Panc1 (cell line): ENCODE data around the gene FNDC8. TPM values are rescaled to one million over a fixed set of nuclear protein-coding genes. Genes with fewer than 3 reads are reported as not detected.
"Not testable (repeated sequence)": the region's sequence is repeated elsewhere in the genome, so short reads cannot be mapped to it uniquely, and the experiment has no call there.

ENCODE experiments used
- ATAC-seq: fragments of 200-7000 bp; cut with Tn5 transposase; 2 replicates; pipeline ENCODE4 v1.9.1; 2020; ENCODE audit warnings: mild to moderate bottlenecking, moderate library complexity
- BruUV-seq: library from RNA; stranded (reverse); fragments of 400-500 nt; replicated peaks from 2 replicates; lab custom pipeline; 2021; lab: Mats Ljungman, UMichigan
- CTCF ChIA-PET: fragments of 300-600 bp; sonication (Branson Sonifier 250); formaldehyde crosslinking; loops from one replicate; lab custom pipeline; 2022; ENCODE audit warnings: antibody characterized with exemption; lab: Charles Lee
- POLR2A ChIA-PET: fragments of 300-600 bp; sonication (Branson Sonifier 250); formaldehyde crosslinking; loops from one replicate; lab custom pipeline; 2022; ENCODE audit warnings: antibody characterized with exemption; lab: Charles Lee
- DNase-seq: peaks from one replicate; pipeline ENCODE4 v3.0.0-alpha.2; 2010; ENCODE audit warnings: low read depth, low spot score
- H3K27ac ChIP-seq: 2 replicates; pipeline ENCODE4 v1.5.1; 2011; ENCODE audit warnings: mild to moderate bottlenecking, low read length, inconsistent platforms
- H3K27me3 ChIP-seq: fragments of 200-500 bp; sonication (Bioruptor generic); 2 replicates; pipeline ENCODE4 v1.6.0; 2014; ENCODE audit warnings: low read length, inconsistent platforms; ENCODE audit not compliant: control insufficient read depth, insufficient read depth
- H3K36me3 ChIP-seq: fragments of 200-500 bp; sonication (Bioruptor generic); 2 replicates; pipeline ENCODE4 v1.5.1; 2014; ENCODE audit warnings: inconsistent platforms, mild to moderate bottlenecking, low read length, moderate library complexity; ENCODE audit not compliant: control insufficient read depth, insufficient read depth
- H3K4me1 ChIP-seq: 2 replicates; pipeline ENCODE4 v1.5.1; 2011; ENCODE audit warnings: inconsistent platforms, mild to moderate bottlenecking, low read length, moderate library complexity; ENCODE audit not compliant: control insufficient read depth, insufficient read depth
- H3K4me3 ChIP-seq, 2 experiments: 2 replicates each; pipeline ENCODE4 v1.5.1; 2011 to 2012; ENCODE audit warnings: low read depth in 2 of 2, low read length in 2 of 2, mild to moderate bottlenecking in 2 of 2, inconsistent platforms in 1 of 2, moderate library complexity in 1 of 2
- H3K9me3 ChIP-seq: fragments of 200-500 bp; sonication (Bioruptor generic); 2 replicates; pipeline ENCODE4 v1.5.1; 2014; ENCODE audit warnings: low read depth, mild to moderate bottlenecking, inconsistent platforms, low read length, moderate library complexity; ENCODE audit not compliant: control insufficient read depth, insufficient read depth
- POLR2AphosphoS5 ChIP-seq: IDR thresholded peaks from 2 replicates; pipeline ENCODE4 v1.6.1; 2012; ENCODE audit warnings: mild to moderate bottlenecking, low read depth, low read length, moderate library complexity
- SIN3A ChIP-seq: IDR thresholded peaks from 2 replicates; pipeline ENCODE4 v1.6.1; 2012; ENCODE audit warnings: low read depth, mild to moderate bottlenecking, low read length, moderate library complexity, borderline replicate concordance; ENCODE audit not compliant: insufficient read depth
- TCF7L2 ChIP-seq: IDR thresholded peaks from 2 replicates; pipeline ENCODE4 v1.6.1; 2011; ENCODE audit warnings: mild to moderate bottlenecking, low read depth, low read length, inconsistent platforms
- in situ Hi-C: cut with HindIII; loops from 2 replicates; pipeline ENCODE4 v1.10.0; 2016; ENCODE audit warnings: low sequenced_read_pairs, low pct_unique_long_range_greater_than_20kb
- intact Hi-C: fragments of 100-400 bp; cut with micrococcal nuclease; formaldehyde crosslinking; loops from one replicate; pipeline ENCODE4 v1.10.0; 2022; ENCODE audit not compliant: unreplicated experiment
- total RNA-seq: library from RNA; stranded (reverse); gene quantifications from one replicate; pipeline ENCODE4 v1.2.1, GENCODE V29; 2021; ENCODE audit not compliant: unreplicated experiment
- TF ChIP-seq, protein P1 (sequence below): fragments of 450-650 bp; IDR thresholded peaks from 2 replicates; pipeline ENCODE4 v1.5.1; 2017; ENCODE audit warnings: mild to moderate bottlenecking
- TF ChIP-seq, protein P2 (sequence below), 2 experiments: IDR thresholded peaks; 2 replicates each; pipeline ENCODE4 v1.6.1; 2011 to 2012; ENCODE audit warnings: low read depth in 2 of 2, control low read depth in 1 of 2, low read length in 1 of 2, mild to moderate bottlenecking in 1 of 2, moderate library complexity in 1 of 2; ENCODE audit not compliant: insufficient read depth in 1 of 2

FNDC8 gene
- total RNA-seq, 1 experiment from 2014 or later: not detected

DNA sequence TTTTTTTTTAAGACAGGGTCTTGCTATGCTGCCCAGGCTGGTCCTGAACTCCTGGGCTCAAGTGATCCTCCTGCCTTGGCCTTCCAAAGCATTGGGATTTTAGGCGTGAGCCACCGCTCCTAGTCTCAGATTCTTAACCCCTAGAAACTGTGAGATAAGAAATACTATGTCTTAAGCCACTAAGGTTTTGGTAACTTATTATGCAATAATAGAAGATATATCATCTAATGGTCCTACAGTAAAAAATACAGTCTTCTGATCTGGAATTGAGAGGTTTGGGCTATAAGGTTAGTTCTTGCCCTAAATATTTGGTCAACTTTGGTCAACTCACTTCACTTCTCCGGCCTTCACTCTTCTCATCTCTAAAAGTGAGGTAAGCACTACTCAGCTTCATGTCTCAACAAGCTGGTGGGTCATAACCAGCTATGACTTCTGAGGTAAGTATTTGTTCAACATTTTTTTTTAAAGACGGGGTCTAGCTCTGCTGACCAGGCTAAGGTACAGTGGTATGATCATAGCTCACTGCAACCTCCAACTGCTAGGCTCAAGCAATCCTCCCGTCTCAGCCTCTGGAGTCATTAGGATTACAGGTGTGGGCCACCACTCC, 16.5 kb upstream of the FNDC8 start:
- ChIA-PET POLR2A (no interaction called here), CTCF (no interaction called here)
- no peaks in the 10 kb centered on the region for H3K27me3 ChIP-seq
- H3K36me3 ChIP-seq: no peaks in the 10 kb centered on the region
- H3K9me3 ChIP-seq: no peaks in the 10 kb centered on the region
- no peak overlapping the region for H3K4me3 ChIP-seq
- in situ Hi-C loops (no loop called here), intact Hi-C loops (no loop called here)
- no peak for DNase-seq
- TF ChIP-seq TCF7L2 (no peak), SIN3A (no peak), POLR2AphosphoS5 (no peak)
- TF ChIP-seq, protein P1, sequence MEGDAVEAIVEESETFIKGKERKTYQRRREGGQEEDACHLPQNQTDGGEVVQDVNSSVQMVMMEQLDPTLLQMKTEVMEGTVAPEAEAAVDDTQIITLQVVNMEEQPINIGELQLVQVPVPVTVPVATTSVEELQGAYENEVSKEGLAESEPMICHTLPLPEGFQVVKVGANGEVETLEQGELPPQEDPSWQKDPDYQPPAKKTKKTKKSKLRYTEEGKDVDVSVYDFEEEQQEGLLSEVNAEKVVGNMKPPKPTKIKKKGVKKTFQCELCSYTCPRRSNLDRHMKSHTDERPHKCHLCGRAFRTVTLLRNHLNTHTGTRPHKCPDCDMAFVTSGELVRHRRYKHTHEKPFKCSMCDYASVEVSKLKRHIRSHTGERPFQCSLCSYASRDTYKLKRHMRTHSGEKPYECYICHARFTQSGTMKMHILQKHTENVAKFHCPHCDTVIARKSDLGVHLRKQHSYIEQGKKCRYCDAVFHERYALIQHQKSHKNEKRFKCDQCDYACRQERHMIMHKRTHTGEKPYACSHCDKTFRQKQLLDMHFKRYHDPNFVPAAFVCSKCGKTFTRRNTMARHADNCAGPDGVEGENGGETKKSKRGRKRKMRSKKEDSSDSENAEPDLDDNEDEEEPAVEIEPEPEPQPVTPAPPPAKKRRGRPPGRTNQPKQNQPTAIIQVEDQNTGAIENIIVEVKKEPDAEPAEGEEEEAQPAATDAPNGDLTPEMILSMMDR: no peak
- TF ChIP-seq, protein P2, sequence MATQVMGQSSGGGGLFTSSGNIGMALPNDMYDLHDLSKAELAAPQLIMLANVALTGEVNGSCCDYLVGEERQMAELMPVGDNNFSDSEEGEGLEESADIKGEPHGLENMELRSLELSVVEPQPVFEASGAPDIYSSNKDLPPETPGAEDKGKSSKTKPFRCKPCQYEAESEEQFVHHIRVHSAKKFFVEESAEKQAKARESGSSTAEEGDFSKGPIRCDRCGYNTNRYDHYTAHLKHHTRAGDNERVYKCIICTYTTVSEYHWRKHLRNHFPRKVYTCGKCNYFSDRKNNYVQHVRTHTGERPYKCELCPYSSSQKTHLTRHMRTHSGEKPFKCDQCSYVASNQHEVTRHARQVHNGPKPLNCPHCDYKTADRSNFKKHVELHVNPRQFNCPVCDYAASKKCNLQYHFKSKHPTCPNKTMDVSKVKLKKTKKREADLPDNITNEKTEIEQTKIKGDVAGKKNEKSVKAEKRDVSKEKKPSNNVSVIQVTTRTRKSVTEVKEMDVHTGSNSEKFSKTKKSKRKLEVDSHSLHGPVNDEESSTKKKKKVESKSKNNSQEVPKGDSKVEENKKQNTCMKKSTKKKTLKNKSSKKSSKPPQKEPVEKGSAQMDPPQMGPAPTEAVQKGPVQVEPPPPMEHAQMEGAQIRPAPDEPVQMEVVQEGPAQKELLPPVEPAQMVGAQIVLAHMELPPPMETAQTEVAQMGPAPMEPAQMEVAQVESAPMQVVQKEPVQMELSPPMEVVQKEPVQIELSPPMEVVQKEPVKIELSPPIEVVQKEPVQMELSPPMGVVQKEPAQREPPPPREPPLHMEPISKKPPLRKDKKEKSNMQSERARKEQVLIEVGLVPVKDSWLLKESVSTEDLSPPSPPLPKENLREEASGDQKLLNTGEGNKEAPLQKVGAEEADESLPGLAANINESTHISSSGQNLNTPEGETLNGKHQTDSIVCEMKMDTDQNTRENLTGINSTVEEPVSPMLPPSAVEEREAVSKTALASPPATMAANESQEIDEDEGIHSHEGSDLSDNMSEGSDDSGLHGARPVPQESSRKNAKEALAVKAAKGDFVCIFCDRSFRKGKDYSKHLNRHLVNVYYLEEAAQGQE (IDR thresholded peaks at IDR 0.05; ENCODE audit: insufficient read depth in 1 of 2, low read depth in 2 of 2, low read length in 1 of 2): no peak
- ATAC-seq: no peak
- H3K27ac ChIP-seq: no peak overlapping the region
- BruUV-seq: no TSS peak
- H3K4me1 ChIP-seq: no peaks in the 10 kb centered on the region

DNA sequence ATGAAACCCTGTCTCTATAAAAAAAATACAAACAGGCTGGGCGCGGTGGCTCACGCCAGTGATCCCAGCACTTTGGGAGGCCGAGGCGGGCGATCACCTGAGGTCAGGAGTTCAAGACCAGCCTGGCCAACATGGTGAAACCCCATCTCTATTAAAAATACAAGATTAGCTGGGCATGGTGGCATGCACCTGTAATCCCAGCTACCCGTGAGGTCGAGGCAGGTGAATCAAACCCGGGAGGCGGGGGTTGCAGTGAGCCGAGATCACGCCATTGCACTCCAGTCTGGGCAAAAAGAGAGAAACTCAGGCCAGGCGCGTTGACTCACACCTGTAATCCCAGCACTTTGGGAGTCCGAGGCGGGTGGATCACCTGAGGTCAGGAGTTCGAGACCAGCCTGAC, 10.6 kb upstream of the FNDC8 start:
- POLR2A ChIA-PET, BruUV-seq, H3K4me1 ChIP-seq, ATAC-seq, H3K4me3 ChIP-seq, intact Hi-C loops, H3K27me3 ChIP-seq, H3K36me3 ChIP-seq, H3K27ac ChIP-seq, CTCF ChIA-PET, H3K9me3 ChIP-seq, in situ Hi-C loops, DNase-seq: not testable (repeated sequence)

DNA sequence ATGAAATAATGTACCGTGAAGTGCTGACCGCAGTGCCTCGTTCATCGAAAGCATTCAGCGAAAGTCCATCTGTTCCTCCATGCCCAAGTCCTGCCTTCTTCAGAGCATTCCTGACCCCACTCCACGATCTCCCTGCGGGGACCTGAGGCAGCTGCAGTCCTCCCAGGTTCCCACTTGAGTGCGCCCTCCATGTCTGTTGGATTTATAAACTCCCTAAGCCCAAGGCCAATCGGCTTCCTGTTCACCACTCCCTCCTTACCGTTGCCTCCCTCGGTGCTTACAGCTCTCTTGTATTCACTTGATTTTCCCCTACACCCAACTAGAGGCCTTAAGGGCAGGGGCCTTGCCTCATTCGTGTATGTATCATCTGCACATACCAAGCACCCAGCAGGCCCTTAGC, 4.6 kb upstream of the FNDC8 start:
- no peaks in the 10 kb centered on the region for H3K9me3 ChIP-seq
- H3K27me3 ChIP-seq: no peaks in the 10 kb centered on the region
- ATAC-seq (no peak), DNase-seq (no peak)
- no TSS peak for BruUV-seq
- intact Hi-C loops (loop anchor here (5.0 kb wide), 2 partner anchors 575 to 695 kb away; no protein-coding TSS in a partner anchor), in situ Hi-C loops (no loop called here)
- H3K27ac ChIP-seq: no peak overlapping the region
- peaks cover 11% of the 10 kb centered on the region; the same call in 1 of the 2 replicates for H3K4me1 ChIP-seq
- no peaks in the 10 kb centered on the region for H3K36me3 ChIP-seq
- H3K4me3 ChIP-seq: no peak overlapping the region
- CTCF ChIA-PET: no interaction called here
- TF ChIP-seq SIN3A (no peak), POLR2AphosphoS5 (no peak), TCF7L2 (no peak)
- TF ChIP-seq, protein P1: no peak
- TF ChIP-seq, protein P2 (IDR thresholded peaks at IDR 0.05; ENCODE audit: insufficient read depth in 1 of 2, low read depth in 2 of 2, low read length in 1 of 2): no peak
- POLR2A ChIA-PET: interaction anchor here (0.7 kb wide), 1 partner anchor 53 kb away, joined by 4 read pairs; no protein-coding TSS in a partner anchor
